Measurements from ENCODE around the gene KITLG.
"Not testable (repeated sequence)": the region's sequence is repeated elsewhere in the genome, so short reads cannot be mapped to it uniquely, and the experiment has no call there.

The KITLG gene

GRCh38 chr12:88538250-88538649, 42.0 kb downstream of the KITLG start:
- DNase-seq: no peak

DNA sequence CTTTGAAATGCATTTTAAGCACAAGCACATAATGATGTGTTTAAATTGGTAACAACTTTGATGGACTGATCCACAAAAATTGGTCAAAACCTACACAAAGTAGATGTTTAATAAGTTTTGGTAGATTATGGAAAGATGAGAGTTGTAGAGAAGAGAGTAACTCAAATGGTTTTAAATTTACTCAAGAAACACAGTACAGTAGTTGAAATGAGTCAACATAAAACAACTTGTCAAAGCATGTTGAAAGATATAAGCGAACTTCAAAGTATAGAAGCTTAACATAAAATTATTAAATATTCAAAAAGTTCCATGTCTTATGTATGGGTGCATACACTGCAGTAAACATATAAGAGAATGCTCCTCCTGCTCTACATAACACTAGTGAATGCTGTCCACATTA, 49.4 kb downstream of the KITLG start:
- DNase-seq: no peak

- no peak for DNase-seq
Measured at GRCh38 chr12:88529531-88530488, 50.5 kb downstream of the KITLG start.

- DNase-seq: no peak
Measured at GRCh38 chr12:88522961-88523360, 57.3 kb downstream of the KITLG start.

DNA sequence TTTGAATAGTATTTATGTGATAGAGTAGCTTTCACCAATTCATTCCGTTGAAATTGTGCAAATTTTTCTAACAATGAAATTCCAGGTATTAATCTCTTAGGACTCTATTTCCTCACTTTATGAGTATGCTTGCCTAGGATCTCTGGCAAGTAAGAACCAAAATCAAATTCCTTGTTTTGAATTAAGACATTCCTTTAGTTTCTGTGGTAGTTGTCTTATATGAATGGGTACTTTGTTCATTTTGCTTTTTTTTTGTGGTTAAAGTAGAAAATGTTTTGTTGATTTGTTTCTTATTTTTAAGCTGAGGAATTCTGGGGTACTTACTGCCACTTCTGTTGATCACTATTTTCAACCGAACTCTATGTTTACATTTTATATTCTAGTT, 59.8 kb downstream of the KITLG start:
- DNase-seq: no peak

DNA sequence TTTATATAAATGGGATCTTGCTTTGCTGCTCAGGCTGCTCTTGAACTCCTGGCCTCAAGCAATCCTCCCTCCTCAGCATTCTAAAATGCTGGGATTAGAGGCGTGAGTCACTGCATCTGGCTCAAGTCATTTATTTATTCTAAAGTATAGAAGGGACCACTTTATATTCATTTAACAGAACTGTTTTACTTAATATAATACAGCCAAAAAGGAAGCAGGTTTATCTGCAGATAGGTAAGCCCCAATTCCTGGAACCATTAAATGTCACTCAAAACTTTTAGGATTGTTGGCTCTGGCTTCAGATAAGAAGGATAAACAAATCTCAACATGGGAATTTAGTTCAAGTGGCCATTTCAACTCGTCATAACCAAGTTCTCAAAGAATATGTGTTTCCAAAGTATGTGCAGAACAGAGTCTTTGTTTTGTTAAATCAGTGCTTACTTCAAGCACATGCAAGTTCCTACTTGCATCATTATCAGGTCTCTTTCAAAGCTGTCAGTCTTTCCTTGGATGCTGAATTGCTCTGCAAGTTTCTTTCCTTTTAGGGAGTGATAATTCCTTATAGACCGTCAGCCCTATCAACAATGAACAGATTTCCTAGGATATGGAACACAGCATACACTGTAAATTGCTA, 60.4 kb downstream of the KITLG start:
- DNase-seq: no peak

GRCh38 chr12:88518863-88519403, 61.3 kb downstream of the KITLG start:
- no peak for DNase-seq

GRCh38 chr12:88516811-88517210, 63.5 kb downstream of the KITLG start:
- no peak for DNase-seq

GRCh38 chr12:88510843-88511242, 69.4 kb downstream of the KITLG start:
- no peak for DNase-seq

DNA sequence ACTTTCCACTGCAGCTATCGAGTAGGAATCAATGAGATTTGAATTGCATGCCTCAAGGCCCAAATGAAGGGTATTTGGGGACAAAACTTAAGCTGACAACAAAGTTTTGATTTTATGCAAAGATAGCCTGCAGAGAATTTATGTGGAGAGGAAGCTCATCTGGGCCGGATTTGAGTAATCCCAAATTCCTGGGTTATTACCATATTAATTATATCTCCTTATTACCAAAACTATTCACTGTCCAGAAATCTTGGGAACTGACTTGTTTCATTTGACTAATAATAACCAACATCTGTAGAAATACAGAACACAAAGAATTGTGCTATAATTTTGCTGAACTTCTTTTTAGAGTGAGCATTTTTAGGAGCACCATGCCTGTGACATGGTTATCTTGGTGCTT, 70.4 kb downstream of the KITLG start:
- no peak for DNase-seq

DNA sequence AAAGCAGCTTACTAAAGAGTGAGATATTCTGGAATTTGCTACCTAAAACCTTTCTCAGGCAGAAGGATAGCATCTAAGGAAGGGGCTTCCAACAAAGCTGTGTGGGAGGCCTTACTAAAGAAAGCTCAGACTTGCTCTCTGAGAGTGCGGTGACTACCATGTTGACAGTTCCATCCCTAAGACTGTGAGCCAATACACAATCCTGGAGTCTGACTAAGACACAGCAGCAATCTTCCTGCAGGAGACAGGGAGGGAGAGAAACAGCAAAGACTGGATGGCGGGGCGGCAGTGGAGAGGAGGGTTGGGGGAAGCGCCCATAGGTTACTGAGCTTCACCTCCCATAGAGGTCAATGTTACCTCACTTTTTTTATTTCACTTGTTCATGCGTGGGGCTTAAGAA, 70.9 kb downstream of the KITLG start:
- no peak for DNase-seq

- DNase-seq: not testable (repeated sequence)
Measured at GRCh38 chr12:88507851-88508250, 72.4 kb downstream of the KITLG start.

DNA sequence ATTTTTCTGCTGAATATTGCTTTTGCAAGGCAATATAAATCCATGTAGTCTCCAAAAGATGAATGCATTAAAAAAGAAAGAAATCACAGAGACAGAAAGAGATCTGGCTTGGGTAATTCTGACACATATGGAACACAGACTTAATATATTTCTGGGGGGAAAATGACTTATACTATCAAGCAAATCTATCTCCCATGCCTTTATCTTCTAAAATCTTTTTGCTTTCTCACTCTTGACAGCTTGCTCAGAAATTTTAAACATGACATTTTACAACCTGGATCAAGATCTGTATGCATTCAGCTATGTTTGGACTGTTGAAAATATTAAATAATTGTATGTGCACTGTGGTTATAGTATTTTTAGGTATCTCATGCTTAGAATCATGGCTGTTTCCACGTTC, 73.0 kb downstream of the KITLG start:
- DNase-seq: no peak

DNA sequence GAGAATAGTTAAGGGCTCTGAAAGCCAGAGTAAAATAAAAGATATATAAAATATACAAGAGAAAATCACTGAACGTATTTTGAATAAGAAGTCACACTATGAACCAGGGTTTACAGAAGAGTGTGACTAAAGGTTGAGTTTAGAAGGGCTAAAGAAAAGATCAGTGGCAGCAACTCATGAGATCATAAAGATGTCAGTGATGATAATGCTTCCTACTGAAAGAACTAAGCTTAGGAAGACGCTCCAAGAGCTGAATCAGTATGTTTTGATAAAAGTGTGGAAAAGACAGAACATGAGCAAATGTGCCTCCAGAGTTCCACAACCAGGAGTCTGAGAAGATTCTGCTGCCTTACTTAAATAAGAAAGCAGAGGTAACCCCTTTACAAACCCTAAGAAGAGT, 74.6 kb downstream of the KITLG start:
- no peak for DNase-seq

DNA sequence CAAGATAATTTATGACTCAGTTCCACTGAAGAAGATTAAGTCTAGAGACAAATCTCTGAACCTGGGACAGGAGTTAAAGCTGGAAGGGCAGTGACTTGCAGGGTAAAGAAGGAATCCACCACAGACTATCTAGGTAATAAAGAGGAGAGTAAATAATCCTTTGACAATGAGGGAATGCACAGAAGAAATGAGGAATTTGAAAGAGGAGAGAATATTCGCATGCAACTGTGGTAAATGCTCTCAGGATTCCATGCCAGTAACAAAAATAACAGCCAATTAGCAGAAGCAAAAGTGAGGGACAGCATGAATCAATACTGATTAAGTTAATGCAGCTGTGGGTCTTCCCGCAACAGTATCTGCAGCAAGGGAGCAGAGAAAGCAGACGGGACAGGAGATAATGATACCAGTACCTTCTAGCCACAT, 77.0 kb downstream of the KITLG start:
- no peak for DNase-seq

GRCh38 chr12:88501972-88502938, 78.0 kb downstream of the KITLG start:
- DNase-seq: no peak

DNA sequence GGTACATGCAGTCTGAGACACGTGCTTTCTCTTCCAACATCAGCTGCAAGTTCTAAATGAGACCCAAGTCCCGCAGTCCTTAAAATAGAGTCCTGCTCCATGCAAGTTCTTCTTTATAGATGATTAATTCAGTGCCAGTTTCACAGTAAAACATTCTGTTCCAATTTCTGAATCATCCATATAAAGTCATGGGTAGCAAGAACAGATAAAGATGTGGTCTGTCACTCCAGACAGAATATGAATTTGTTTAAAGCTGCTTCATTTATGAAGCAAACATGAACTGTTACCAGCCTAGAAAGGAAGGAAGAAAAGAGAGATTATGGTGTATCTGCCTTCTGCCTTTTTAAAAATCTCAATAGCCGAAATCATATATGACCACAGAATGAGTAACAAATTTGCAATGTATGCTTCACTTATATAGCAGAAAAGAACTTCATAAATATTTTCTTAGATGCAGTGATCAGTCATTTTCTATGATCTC, 83.3 kb downstream of the KITLG start:
- DNase-seq: no peak

DNA sequence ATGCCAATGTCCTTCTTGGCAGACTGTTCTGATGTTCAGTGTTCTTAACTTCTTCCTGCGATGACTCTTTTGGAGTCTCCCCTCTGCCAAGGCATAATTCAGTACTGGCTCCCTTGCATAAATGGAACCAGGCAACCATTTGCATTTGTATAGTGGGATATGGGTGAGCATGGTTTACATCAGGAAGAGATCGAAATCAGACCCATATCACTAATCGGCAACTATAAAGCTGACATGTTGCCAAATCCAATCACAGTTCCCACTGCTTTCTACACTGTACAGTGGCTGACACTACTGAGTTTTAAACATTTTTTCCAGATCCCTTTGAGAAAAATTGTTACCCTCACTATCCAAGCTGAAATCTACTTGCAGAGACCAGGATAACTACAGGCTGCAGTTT, 83.8 kb downstream of the KITLG start:
- no peak for DNase-seq

DNA sequence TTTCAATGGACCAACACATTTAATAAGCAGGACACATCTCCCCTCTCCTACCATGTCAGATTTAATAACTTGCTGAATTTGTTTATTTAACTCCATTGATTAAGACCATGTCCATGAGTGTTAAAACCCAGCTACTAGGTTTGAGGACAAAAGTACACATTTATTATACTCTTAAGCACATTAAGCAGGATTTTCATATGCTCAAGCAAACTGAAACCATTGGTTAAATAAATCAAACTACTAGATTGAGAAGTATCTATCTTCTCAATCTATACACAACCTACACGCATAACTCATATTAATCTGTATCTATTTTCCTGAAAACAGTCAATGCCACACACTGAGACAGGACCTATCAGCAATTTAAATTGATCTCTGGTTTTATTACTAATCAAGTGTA, 85.2 kb downstream of the KITLG start:
- DNase-seq: no peak

DNA sequence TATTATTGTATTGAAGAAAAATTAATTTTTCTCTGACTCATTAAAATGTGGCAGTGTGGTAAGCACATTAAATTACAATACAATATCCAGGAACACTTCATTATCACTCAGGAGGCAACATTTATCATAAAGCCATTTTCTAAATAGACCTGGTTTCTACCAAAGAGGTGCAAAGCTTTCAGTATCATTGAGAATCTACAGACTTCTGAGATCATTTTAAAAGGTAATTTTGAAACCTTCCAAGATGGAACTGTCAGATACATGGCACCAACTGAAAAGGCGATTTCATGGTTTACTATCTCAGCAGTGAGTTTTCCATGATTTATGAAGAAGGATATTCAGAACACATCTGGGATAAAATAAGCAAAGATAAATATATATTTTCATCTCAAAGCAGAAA, 85.8 kb downstream of the KITLG start:
- DNase-seq: no peak

GRCh38 chr12:88493636-88494035, 86.6 kb downstream of the KITLG start:
- no peak for DNase-seq

DNA sequence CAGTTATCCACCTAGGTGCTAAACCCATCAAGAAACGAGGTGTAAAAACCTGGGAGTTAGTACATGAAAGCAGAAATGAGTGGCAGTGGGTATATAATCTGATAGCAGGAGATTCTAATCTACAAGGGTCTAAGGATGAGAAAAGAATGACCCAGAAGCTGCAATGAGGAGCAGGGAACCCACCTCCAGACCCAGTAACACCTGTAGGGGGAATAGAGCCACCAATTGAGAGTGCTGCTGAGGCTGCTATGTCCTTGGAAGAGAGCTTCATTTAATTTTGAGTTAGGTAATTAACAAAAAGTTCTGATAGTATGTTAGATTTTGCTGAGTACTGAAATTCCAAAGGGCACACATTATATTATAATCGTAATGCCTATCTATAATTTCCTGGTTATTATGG, 89.8 kb downstream of the KITLG start:
- no peak for DNase-seq

GRCh38 chr12:88472775-88473174, 107.5 kb downstream of the KITLG start:
- no peak for DNase-seq

All from right forelimb (tissue), 1 donor.